ENCODE data around the gene PCDHA1.

GRCh38 chr5:140857177-140857986, 71.4 kb downstream of the PCDHA1 start:
- TF ChIP-seq, protein P1, sequence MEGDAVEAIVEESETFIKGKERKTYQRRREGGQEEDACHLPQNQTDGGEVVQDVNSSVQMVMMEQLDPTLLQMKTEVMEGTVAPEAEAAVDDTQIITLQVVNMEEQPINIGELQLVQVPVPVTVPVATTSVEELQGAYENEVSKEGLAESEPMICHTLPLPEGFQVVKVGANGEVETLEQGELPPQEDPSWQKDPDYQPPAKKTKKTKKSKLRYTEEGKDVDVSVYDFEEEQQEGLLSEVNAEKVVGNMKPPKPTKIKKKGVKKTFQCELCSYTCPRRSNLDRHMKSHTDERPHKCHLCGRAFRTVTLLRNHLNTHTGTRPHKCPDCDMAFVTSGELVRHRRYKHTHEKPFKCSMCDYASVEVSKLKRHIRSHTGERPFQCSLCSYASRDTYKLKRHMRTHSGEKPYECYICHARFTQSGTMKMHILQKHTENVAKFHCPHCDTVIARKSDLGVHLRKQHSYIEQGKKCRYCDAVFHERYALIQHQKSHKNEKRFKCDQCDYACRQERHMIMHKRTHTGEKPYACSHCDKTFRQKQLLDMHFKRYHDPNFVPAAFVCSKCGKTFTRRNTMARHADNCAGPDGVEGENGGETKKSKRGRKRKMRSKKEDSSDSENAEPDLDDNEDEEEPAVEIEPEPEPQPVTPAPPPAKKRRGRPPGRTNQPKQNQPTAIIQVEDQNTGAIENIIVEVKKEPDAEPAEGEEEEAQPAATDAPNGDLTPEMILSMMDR (IDR thresholded peaks at IDR 0.05 in 8 of 11, conservative IDR thresholded peaks at IDR 0.05 in 3 of 11), result no peak
- TF ChIP-seq POLR2AphosphoS5 (IDR thresholded peaks at IDR 0.05) (no peak), POLR2A (IDR thresholded peaks at IDR 0.05) (no peak)

All from spleen (tissue), 7 donors.